HUES6 (cell line): Measurements from ENCODE around the gene RPTN.
A peak's percentile ranks its signal among the peaks of the same experiment; 100 is the strongest.

ENCODE experiments used
- H3K27ac ChIP-seq: 2 replicates; pipeline ENCODE4 v1.7.0; 2013; ENCODE audit warnings: low read depth, mild to moderate bottlenecking, low read length, inconsistent platforms
- H3K27me3 ChIP-seq: 2 replicates; pipeline ENCODE4 v1.6.1; 2013; ENCODE audit warnings: low read length; ENCODE audit not compliant: control insufficient read depth, insufficient read depth
- H3K36me3 ChIP-seq: 2 replicates; pipeline ENCODE4 v1.6.1; 2013; ENCODE audit warnings: low read length; ENCODE audit not compliant: control insufficient read depth, insufficient read depth
- H3K4me1 ChIP-seq: 2 replicates; pipeline ENCODE4 v1.6.1; 2013; ENCODE audit warnings: low read length; ENCODE audit not compliant: control insufficient read depth, insufficient read depth
- H3K4me3 ChIP-seq: 2 replicates; pipeline ENCODE4 v1.5.1; 2013; ENCODE audit warnings: low read depth, low read length
- H3K9ac ChIP-seq: one replicate; pipeline ENCODE4 v1.6.1; 2013; ENCODE audit warnings: mild to moderate bottlenecking, low read length
- H3K9me3 ChIP-seq: 2 replicates; pipeline ENCODE4 v1.6.1; 2013; ENCODE audit warnings: low read depth, low read length; ENCODE audit not compliant: control insufficient read depth, insufficient read depth

Gene RPTN

GRCh38 chr1:152110860-152111514 lies 48.0 kb downstream of the RPTN start:
- H3K4me3 ChIP-seq: peak overlapping the region; percentile 54
- H3K9ac ChIP-seq: peak overlapping the region; percentile 47
- no peak overlapping the region for H3K27ac ChIP-seq
- peaks cover 100% of the 10 kb centered on the region for H3K27me3 ChIP-seq
- H3K9me3 ChIP-seq: peaks cover 19% of the 10 kb centered on the region
- peaks cover 29% of the 10 kb centered on the region for H3K4me1 ChIP-seq
- no peaks in the 10 kb centered on the region for H3K36me3 ChIP-seq

- Histone ChIP-seq H3K36me3 (no peaks in the 10 kb centered on the region), H3K9ac (peak overlapping the region; percentile 47), H3K4me3 (peak overlapping the region; percentile 54)
These were observed 48.6 kb downstream of the RPTN start for GRCh38 chr1:152110365-152110859.

GRCh38 chr1:152109998-152110294 lies 49.1 kb downstream of the RPTN start:
- H3K4me3 ChIP-seq: peak overlapping the region; percentile 54
- no peak overlapping the region for H3K27ac ChIP-seq
- no peaks in the 10 kb centered on the region for H3K36me3 ChIP-seq
- peaks cover 100% of the 10 kb centered on the region for H3K27me3 ChIP-seq
- H3K9ac ChIP-seq: no peak overlapping the region
- H3K4me1 ChIP-seq: peaks cover 29% of the 10 kb centered on the region
- peaks cover 19% of the 10 kb centered on the region for H3K9me3 ChIP-seq

More at GRCh38 chr1:152110365-152110859, 48.6 kb downstream of the RPTN start:
- Histone ChIP-seq H3K27ac (no peak overlapping the region), H3K4me1 (peaks cover 29% of the 10 kb centered on the region), H3K27me3 (peaks cover 100% of the 10 kb centered on the region), H3K9me3 (peaks cover 19% of the 10 kb centered on the region)

- H3K27me3 ChIP-seq: peaks cover 100% of the 10 kb centered on the region
- H3K9me3 ChIP-seq: peaks cover 19% of the 10 kb centered on the region
- H3K9ac ChIP-seq: no peak overlapping the region
- peak overlapping the region; percentile 54 for H3K4me3 ChIP-seq
- peaks cover 29% of the 10 kb centered on the region for H3K4me1 ChIP-seq
- no peak overlapping the region for H3K27ac ChIP-seq
- H3K36me3 ChIP-seq: no peaks in the 10 kb centered on the region
These were observed 49.6 kb downstream of the RPTN start for GRCh38 chr1:152109231-152109997.

- peaks cover 100% of the 10 kb centered on the region for H3K27me3 ChIP-seq
- peaks cover 19% of the 10 kb centered on the region for H3K9me3 ChIP-seq
- no peak overlapping the region for H3K27ac ChIP-seq
- no peak overlapping the region for H3K9ac ChIP-seq
- H3K36me3 ChIP-seq: no peaks in the 10 kb centered on the region
- peaks cover 29% of the 10 kb centered on the region for H3K4me1 ChIP-seq
- H3K4me3 ChIP-seq: peak overlapping the region; percentile 41; the same call in 1 of the 2 replicates
These were observed 50.2 kb downstream of the RPTN start for GRCh38 chr1:152108882-152109222.

- H3K27ac ChIP-seq: no peak overlapping the region
- H3K9me3 ChIP-seq: peaks cover 19% of the 10 kb centered on the region
These were observed 50.8 kb downstream of the RPTN start for GRCh38 chr1:152107984-152108881.

GRCh38 chr1:152107031-152107983 lies 51.7 kb downstream of the RPTN start:
- peaks cover 19% of the 10 kb centered on the region for H3K9me3 ChIP-seq
- H3K27me3 ChIP-seq: peaks cover 97% of the 10 kb centered on the region
- no peaks in the 10 kb centered on the region for H3K36me3 ChIP-seq
- H3K27ac ChIP-seq: no peak overlapping the region
- H3K4me3 ChIP-seq: peak overlapping the region; percentile 41
- H3K9ac ChIP-seq: no peak overlapping the region
- peaks cover 21% of the 10 kb centered on the region for H3K4me1 ChIP-seq

More at GRCh38 chr1:152107984-152108881, 50.8 kb downstream of the RPTN start:
- Histone ChIP-seq H3K4me3 (peak overlapping the region; percentile 41), H3K36me3 (no peaks in the 10 kb centered on the region), H3K27me3 (peaks cover 100% of the 10 kb centered on the region), H3K9ac (no peak overlapping the region), H3K4me1 (peaks cover 29% of the 10 kb centered on the region)

- H3K27ac ChIP-seq: no peak overlapping the region
- peaks cover 87% of the 10 kb centered on the region for H3K27me3 ChIP-seq
- H3K4me3 ChIP-seq: no peak overlapping the region
- H3K4me1 ChIP-seq: no peaks in the 10 kb centered on the region
- H3K9me3 ChIP-seq: peaks cover 19% of the 10 kb centered on the region; the same call in 1 of the 2 replicates
- no peaks in the 10 kb centered on the region for H3K36me3 ChIP-seq
- H3K9ac ChIP-seq: no peak overlapping the region
These were observed 54.2 kb downstream of the RPTN start for GRCh38 chr1:152104854-152105253.
